ENCODE data around the gene ARHGAP11A. TPM values are rescaled to one million over a fixed set of nuclear protein-coding genes. Genes with fewer than 3 reads are reported as not detected.
"Not testable (repeated sequence)": the region's sequence is repeated elsewhere in the genome, so short reads cannot be mapped to it uniquely, and the experiment has no call there.

Gene ARHGAP11A, protein sequence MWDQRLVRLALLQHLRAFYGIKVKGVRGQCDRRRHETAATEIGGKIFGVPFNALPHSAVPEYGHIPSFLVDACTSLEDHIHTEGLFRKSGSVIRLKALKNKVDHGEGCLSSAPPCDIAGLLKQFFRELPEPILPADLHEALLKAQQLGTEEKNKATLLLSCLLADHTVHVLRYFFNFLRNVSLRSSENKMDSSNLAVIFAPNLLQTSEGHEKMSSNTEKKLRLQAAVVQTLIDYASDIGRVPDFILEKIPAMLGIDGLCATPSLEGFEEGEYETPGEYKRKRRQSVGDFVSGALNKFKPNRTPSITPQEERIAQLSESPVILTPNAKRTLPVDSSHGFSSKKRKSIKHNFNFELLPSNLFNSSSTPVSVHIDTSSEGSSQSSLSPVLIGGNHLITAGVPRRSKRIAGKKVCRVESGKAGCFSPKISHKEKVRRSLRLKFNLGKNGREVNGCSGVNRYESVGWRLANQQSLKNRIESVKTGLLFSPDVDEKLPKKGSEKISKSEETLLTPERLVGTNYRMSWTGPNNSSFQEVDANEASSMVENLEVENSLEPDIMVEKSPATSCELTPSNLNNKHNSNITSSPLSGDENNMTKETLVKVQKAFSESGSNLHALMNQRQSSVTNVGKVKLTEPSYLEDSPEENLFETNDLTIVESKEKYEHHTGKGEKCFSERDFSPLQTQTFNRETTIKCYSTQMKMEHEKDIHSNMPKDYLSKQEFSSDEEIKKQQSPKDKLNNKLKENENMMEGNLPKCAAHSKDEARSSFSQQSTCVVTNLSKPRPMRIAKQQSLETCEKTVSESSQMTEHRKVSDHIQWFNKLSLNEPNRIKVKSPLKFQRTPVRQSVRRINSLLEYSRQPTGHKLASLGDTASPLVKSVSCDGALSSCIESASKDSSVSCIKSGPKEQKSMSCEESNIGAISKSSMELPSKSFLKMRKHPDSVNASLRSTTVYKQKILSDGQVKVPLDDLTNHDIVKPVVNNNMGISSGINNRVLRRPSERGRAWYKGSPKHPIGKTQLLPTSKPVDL
- polyA plus RNA-seq (2013, experiment 1 of 2): 4.5 TPM
- 5.2 TPM for polyA plus RNA-seq (2013, experiment 2 of 2)

DNA sequence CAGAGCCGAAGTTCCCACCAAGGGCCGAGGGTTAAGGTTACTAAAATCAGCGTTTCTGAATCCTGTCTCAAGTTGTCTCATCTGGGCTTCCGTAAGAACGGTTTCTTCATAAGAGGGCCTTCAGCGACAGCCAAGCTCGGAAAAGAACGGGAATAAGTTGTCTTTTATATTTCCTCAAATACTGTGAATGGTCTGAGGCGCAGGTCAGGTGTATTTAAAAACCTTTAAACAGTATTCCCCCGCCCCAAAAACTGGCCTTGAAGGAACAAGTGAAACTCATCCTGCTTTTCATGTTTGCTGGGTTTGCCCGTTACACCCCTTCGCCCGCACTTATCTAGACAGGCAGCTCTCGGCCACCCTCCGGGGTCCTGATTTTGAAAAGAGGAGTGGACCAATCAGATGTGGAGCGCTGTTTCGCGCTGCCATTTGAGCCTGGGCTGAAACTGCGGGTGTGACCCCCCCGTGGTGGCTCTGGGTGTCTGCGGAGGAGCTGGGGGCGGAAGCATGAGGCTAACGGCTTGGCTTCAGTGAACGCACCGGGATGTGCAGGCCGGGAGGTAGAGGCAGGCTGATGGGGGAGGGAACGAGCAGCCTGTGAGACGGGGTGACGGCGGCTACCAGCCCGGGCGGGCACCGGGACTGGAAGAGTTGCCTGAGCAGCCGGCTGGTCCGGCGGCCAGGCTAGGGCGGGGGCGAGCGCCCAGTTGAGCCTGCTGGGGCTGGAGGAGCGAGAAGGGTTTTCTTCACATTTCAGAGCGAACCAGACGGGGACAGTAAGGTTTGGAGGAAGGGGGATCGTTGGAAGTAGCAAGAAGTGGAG, at the start of gene ARHGAP11A:
ARHGAP11A (plus strand) TSS at position 454 of the 820 bp plus-strand sequence. CDS start 708 bp downstream, outside the sequence.
- not testable (repeated sequence) for H2BK15ac ChIP-seq (ENCODE audit: low read depth, poor library complexity, severe bottlenecking); H2AK5ac ChIP-seq (ENCODE audit: low read length, severe bottlenecking); H3K23ac ChIP-seq (ENCODE audit: low read length in 2 of 2); H2AFZ ChIP-seq (ENCODE audit: low read depth, low read length); H3K4me1 ChIP-seq (ENCODE audit: control insufficient read depth, insufficient read depth, low read depth, low read length); H2BK5ac ChIP-seq (ENCODE audit: low read depth, low read length, poor library complexity, severe bottlenecking); H3K79me1 ChIP-seq (replicated peaks; ENCODE audit: low read length, poor library complexity, severe bottlenecking); H3K14ac ChIP-seq (ENCODE audit: low read length in 2 of 2); H3K9me3 ChIP-seq (ENCODE audit: control insufficient read depth, low read length); H4K8ac ChIP-seq (ENCODE audit: low read length); H2BK120ac ChIP-seq (ENCODE audit: low read depth, low read length); H3K27me3 ChIP-seq (ENCODE audit: control insufficient read depth in 1 of 2, insufficient read depth in 1 of 2, low read length in 2 of 2); H3K36me3 ChIP-seq (ENCODE audit: control insufficient read depth in 1 of 2, insufficient read depth in 2 of 2, low read depth in 1 of 2, low read length in 2 of 2); H2BK12ac ChIP-seq (ENCODE audit: low read length in 2 of 2); H4K91ac ChIP-seq (ENCODE audit: low read length)
- H3K9ac ChIP-seq (ENCODE audit: low read length): peak within 1 kb of the TSS; percentile 93
- H3K4me2 ChIP-seq (ENCODE audit: low read length, poor library complexity, severe bottlenecking): peak within 1 kb of the TSS; percentile 73
- peak; percentile 97 for DNase-seq
- WGBS: 0% methylated on average over 17 of the region's 43 CpGs
- H3K18ac ChIP-seq (ENCODE audit: low read depth in 1 of 2, low read length in 2 of 2): peak within 1 kb of the TSS in 1 of 2 experiments; percentile 83
- H3K4ac ChIP-seq (ENCODE audit: low read depth in 1 of 2, low read length in 2 of 2): peak within 1 kb of the TSS in 1 of 2 experiments; percentile 49
- peak within 1 kb of the TSS; percentile 90 for H3K27ac ChIP-seq (ENCODE audit: low read length, poor library complexity, severe bottlenecking)
- peak within 1 kb of the TSS; percentile 63 to 85 for H3K4me3 ChIP-seq (ENCODE audit: insufficient read depth in 1 of 2, low read depth in 1 of 2, low read length in 2 of 2)

DNA sequence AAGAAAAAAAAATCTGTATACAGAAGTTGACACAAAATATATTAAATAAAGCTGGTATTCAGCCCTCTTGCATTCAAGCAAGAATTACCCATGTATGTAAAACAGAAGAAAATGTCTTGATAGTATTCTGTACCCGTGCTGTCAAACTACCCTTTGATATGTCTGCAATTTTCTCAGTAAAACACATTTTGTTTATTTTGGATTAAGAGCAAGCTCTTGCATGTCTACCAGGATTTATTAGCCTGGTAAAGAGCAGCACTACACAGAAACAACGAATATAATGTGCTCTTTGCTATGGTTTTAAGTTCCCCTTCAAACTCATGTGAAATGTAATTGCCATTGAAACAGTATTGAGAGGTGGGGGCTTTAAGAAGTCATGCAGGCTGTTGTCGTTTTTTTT, 46.3 kb upstream of the ARHGAP11A start:
- not testable (repeated sequence) for DNase-seq; H4K91ac ChIP-seq (ENCODE audit: low read length); H2AK5ac ChIP-seq (ENCODE audit: low read length, severe bottlenecking); H3K9ac ChIP-seq (ENCODE audit: low read length); H2BK15ac ChIP-seq (ENCODE audit: low read depth, poor library complexity, severe bottlenecking); H3K23ac ChIP-seq (ENCODE audit: low read length in 2 of 2); H3K4me1 ChIP-seq (ENCODE audit: control insufficient read depth, insufficient read depth, low read depth, low read length); H3K4ac ChIP-seq (ENCODE audit: low read depth in 1 of 2, low read length in 2 of 2); H3K18ac ChIP-seq (ENCODE audit: low read depth in 1 of 2, low read length in 2 of 2); H2BK12ac ChIP-seq (ENCODE audit: low read length in 2 of 2); H3K36me3 ChIP-seq (ENCODE audit: control insufficient read depth in 1 of 2, insufficient read depth in 2 of 2, low read depth in 1 of 2, low read length in 2 of 2); H3K27me3 ChIP-seq (ENCODE audit: control insufficient read depth in 1 of 2, insufficient read depth in 1 of 2, low read length in 2 of 2); H3K4me2 ChIP-seq (ENCODE audit: low read length, poor library complexity, severe bottlenecking); H2AFZ ChIP-seq (ENCODE audit: low read depth, low read length); H3K79me1 ChIP-seq (replicated peaks; ENCODE audit: low read length, poor library complexity, severe bottlenecking); H3K14ac ChIP-seq (ENCODE audit: low read length in 2 of 2); H3K27ac ChIP-seq (ENCODE audit: low read length, poor library complexity, severe bottlenecking); H2BK120ac ChIP-seq (ENCODE audit: low read depth, low read length); H4K8ac ChIP-seq (ENCODE audit: low read length); H3K4me3 ChIP-seq (ENCODE audit: insufficient read depth in 1 of 2, low read depth in 1 of 2, low read length in 2 of 2); H3K9me3 ChIP-seq (ENCODE audit: control insufficient read depth, low read length); H2BK5ac ChIP-seq (ENCODE audit: low read depth, low read length, poor library complexity, severe bottlenecking)
- no CpG with 5 or more reads among the region's 3 CpGs for WGBS

DNA sequence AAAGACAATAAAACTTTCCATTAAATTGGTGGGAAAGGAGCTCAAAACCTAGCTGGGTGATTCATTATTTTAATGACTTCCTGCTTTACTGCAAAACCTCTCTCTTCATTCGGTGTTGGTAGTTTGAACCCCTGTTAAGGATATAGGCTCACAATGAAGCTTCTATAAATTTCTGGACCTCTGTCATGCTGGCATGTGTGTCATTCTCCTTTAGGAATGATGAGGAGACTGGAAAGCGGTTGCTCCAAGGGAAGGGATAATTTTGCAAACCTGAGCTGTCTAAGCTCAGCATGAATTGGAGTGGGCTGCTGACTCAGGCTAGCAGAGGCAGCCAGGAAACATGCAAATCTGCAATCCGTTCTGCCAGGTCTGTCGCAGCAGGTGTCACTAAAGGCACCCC, 36.8 kb upstream of the ARHGAP11A start:
- not testable (repeated sequence) for H3K27me3 ChIP-seq (ENCODE audit: control insufficient read depth in 1 of 2, insufficient read depth in 1 of 2, low read length in 2 of 2); H4K91ac ChIP-seq (ENCODE audit: low read length); H2BK12ac ChIP-seq (ENCODE audit: low read length in 2 of 2); H3K36me3 ChIP-seq (ENCODE audit: control insufficient read depth in 1 of 2, insufficient read depth in 2 of 2, low read depth in 1 of 2, low read length in 2 of 2); H2BK5ac ChIP-seq (ENCODE audit: low read depth, low read length, poor library complexity, severe bottlenecking); H3K14ac ChIP-seq (ENCODE audit: low read length in 2 of 2); DNase-seq; H3K27ac ChIP-seq (ENCODE audit: low read length, poor library complexity, severe bottlenecking); H3K23ac ChIP-seq (ENCODE audit: low read length in 2 of 2); H2BK15ac ChIP-seq (ENCODE audit: low read depth, poor library complexity, severe bottlenecking); H2AK5ac ChIP-seq (ENCODE audit: low read length, severe bottlenecking); H4K8ac ChIP-seq (ENCODE audit: low read length); H3K4me2 ChIP-seq (ENCODE audit: low read length, poor library complexity, severe bottlenecking); H3K18ac ChIP-seq (ENCODE audit: low read depth in 1 of 2, low read length in 2 of 2); H2AFZ ChIP-seq (ENCODE audit: low read depth, low read length); H3K9ac ChIP-seq (ENCODE audit: low read length); H3K79me1 ChIP-seq (replicated peaks; ENCODE audit: low read length, poor library complexity, severe bottlenecking); H3K4ac ChIP-seq (ENCODE audit: low read depth in 1 of 2, low read length in 2 of 2); H3K4me1 ChIP-seq (ENCODE audit: control insufficient read depth, insufficient read depth, low read depth, low read length); H3K9me3 ChIP-seq (ENCODE audit: control insufficient read depth, low read length); H2BK120ac ChIP-seq (ENCODE audit: low read depth, low read length); H3K4me3 ChIP-seq (ENCODE audit: insufficient read depth in 1 of 2, low read depth in 1 of 2, low read length in 2 of 2)
- no CpG with 5 or more reads among the region's 4 CpGs for WGBS

Measured in mesenchymal stem cell (in vitro differentiated cells and primary cell).